Measurements from ENCODE around the gene SKI. TPM values are rescaled to one million over a fixed set of nuclear protein-coding genes. Genes with fewer than 3 reads are reported as not detected.

Gene SKI
- total and polyA plus RNA-seq, 9 of the 15 experiments (the other 6 are each of a cell fraction or from before 2014, with no cell fraction given): 0.10 to 60.5 (median 4.6) TPM

DNA sequence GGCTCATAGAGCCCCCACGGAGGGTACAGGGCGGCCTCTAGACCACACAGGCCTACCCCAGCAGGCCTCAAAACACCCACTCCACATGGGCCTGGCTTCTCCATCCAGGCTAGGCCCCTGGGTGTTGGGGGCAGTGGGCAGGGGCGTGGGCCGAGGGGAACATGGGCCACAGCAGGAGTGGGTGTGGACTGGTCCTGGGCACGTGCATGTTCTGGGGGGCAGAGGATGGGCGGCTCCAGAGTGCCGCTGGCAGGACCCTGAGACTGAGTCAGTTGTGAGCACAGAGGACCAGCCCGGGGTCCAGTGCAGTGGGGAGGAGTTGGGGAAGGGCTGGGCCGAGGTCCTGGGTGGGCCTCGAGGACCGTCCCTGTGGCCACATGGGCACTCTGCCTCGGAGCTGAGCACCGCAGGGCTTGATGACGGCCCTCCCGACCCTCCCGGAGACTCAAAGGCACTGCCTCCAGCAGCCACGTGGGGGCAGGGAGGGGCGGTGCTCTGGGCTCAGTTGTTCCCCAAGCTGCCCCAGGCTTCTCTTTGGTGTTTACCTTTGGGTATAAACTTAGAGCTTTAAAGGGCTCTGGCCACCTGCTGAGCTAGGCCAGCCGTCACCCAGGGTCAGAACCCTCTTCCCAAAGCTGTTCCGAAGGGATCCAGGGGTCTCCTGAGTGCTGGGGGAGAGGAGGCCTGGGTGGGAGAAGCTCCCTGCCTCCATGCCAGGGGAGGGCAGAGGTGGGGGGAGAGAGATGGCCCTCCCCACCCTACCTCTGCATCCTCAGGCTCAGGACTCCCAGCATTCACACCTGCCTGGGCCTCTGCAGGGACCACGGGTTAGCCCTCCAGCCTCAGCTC, 83.3 kb downstream of the SKI start:
- WGBS (ENCODE audit: insufficient coverage, low coverage, missing lambda C conversion rate): 40% methylated on average over 17 of the region's 21 CpGs
- H2AFZ ChIP-seq (ENCODE audit: low read depth, low read length): no peak overlapping the region
- H3K4me1 ChIP-seq (replicated peaks in 1 of 2; ENCODE audit: control insufficient read depth in 2 of 2, insufficient read depth in 2 of 2, low read length in 2 of 2): peaks cover 10 to 70% of the 10 kb centered on the region in 2 experiments; a peak in 4 of 5 replicates
- TF ChIP-seq MEIS2 (IDR thresholded peaks at IDR 0.05; ENCODE audit: partially characterized antibody) (no peak), SMAD2 (IDR thresholded peaks at IDR 0.05; ENCODE audit: low read depth, low read length) (no peak), ZFP36 (IDR thresholded peaks at IDR 0.05; ENCODE audit: low read depth, low read length, partially characterized antibody) (no peak), ZNF785 (CRISPR knock-in tag; IDR thresholded peaks at IDR 0.05) (no peak), FOXK2 (conservative IDR thresholded peaks at IDR 0.05 in 1 of 2, IDR thresholded peaks at IDR 0.05 in 1 of 2; ENCODE audit: low read depth in 2 of 2) (peak; percentile 47 to 70; a peak in 2 of 4 replicates), MTA2 (IDR thresholded peaks at IDR 0.05; ENCODE audit: low read depth) (no peak), MCM7 (IDR thresholded peaks at IDR 0.05) (no peak), PML (IDR thresholded peaks at IDR 0.05; ENCODE audit: low read length) (no peak), KLF13 (tag; IDR thresholded peaks at IDR 0.05; ENCODE audit: borderline replicate concordance, low read depth) (no peak), ZBTB1 (CRISPR knock-in tag; IDR thresholded peaks at IDR 0.05; ENCODE audit: borderline replicate concordance, low read depth) (no peak), MAFF (IDR thresholded peaks at IDR 0.05; ENCODE audit: low read length) (no peak), RBM34 (IDR thresholded peaks at IDR 0.05; ENCODE audit: borderline replicate concordance, insufficient read depth, low read length) (no peak)
- TF ChIP-seq, protein P1, sequence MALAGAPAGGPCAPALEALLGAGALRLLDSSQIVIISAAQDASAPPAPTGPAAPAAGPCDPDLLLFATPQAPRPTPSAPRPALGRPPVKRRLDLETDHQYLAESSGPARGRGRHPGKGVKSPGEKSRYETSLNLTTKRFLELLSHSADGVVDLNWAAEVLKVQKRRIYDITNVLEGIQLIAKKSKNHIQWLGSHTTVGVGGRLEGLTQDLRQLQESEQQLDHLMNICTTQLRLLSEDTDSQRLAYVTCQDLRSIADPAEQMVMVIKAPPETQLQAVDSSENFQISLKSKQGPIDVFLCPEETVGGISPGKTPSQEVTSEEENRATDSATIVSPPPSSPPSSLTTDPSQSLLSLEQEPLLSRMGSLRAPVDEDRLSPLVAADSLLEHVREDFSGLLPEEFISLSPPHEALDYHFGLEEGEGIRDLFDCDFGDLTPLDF (CRISPR knock-in tag; IDR thresholded peaks at IDR 0.05): no peak
- TF ChIP-seq, protein P2, sequence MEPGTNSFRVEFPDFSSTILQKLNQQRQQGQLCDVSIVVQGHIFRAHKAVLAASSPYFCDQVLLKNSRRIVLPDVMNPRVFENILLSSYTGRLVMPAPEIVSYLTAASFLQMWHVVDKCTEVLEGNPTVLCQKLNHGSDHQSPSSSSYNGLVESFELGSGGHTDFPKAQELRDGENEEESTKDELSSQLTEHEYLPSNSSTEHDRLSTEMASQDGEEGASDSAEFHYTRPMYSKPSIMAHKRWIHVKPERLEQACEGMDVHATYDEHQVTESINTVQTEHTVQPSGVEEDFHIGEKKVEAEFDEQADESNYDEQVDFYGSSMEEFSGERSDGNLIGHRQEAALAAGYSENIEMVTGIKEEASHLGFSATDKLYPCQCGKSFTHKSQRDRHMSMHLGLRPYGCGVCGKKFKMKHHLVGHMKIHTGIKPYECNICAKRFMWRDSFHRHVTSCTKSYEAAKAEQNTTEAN (CRISPR knock-in tag; IDR thresholded peaks at IDR 0.05): 0 out of 2 replicates have a peak, but pooled peaks have one; percentile 46
- TF ChIP-seq, protein P3, sequence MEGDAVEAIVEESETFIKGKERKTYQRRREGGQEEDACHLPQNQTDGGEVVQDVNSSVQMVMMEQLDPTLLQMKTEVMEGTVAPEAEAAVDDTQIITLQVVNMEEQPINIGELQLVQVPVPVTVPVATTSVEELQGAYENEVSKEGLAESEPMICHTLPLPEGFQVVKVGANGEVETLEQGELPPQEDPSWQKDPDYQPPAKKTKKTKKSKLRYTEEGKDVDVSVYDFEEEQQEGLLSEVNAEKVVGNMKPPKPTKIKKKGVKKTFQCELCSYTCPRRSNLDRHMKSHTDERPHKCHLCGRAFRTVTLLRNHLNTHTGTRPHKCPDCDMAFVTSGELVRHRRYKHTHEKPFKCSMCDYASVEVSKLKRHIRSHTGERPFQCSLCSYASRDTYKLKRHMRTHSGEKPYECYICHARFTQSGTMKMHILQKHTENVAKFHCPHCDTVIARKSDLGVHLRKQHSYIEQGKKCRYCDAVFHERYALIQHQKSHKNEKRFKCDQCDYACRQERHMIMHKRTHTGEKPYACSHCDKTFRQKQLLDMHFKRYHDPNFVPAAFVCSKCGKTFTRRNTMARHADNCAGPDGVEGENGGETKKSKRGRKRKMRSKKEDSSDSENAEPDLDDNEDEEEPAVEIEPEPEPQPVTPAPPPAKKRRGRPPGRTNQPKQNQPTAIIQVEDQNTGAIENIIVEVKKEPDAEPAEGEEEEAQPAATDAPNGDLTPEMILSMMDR (IDR thresholded peaks at IDR 0.05 in 2 of 3, conservative IDR thresholded peaks at IDR 0.05 in 1 of 3; ENCODE audit: insufficient read depth in 2 of 3, low read depth in 1 of 3, low read length in 3 of 3): peak; percentile 59 to 63 (median 60)
- TF ChIP-seq, protein P4, sequence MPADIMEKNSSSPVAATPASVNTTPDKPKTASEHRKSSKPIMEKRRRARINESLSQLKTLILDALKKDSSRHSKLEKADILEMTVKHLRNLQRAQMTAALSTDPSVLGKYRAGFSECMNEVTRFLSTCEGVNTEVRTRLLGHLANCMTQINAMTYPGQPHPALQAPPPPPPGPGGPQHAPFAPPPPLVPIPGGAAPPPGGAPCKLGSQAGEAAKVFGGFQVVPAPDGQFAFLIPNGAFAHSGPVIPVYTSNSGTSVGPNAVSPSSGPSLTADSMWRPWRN (IDR thresholded peaks at IDR 0.05; ENCODE audit: low read depth): no peak

More for the DNA sequence above, 83.3 kb downstream of the SKI start:
- Histone ChIP-seq H3K9me1 (ENCODE audit: control insufficient read depth, insufficient read depth, low read length) (no peaks in the 10 kb centered on the region), H3K4me3 (no peak overlapping the region), H3K36me3 (ENCODE audit: control insufficient read depth, insufficient read depth, low read length) (peaks cover 39% of the 10 kb centered on the region; the same call in 2 of the 3 replicates), H3K9me3 (replicated peaks; ENCODE audit: control insufficient read depth, insufficient read depth, low read depth, low read length) (no peaks in the 10 kb centered on the region), H3K4me2 (ENCODE audit: insufficient read depth, low read length) (no peak overlapping the region), H4K20me1 (replicated peaks; ENCODE audit: control insufficient read depth, insufficient read depth, low read length) (no peaks in the 10 kb centered on the region), H3K9ac (ENCODE audit: insufficient read depth in 1 of 2, low read depth in 2 of 2, low read length in 2 of 2) (peak overlapping the region in 1 of 2 experiments; percentile 76; a peak in 2 of 4 replicates), H3K27me3 (ENCODE audit: control insufficient read depth in 2 of 2, insufficient read depth in 2 of 2, low read length in 2 of 2) (no peaks in the 10 kb centered on the region), H3K79me2 (ENCODE audit: control insufficient read depth, insufficient read depth, low read length) (no peaks in the 10 kb centered on the region), H3K27ac (ENCODE audit: extremely low read depth, low read depth, low read length) (no peak overlapping the region)
- FAIRE-seq (peak; percentile 83), ATAC-seq (peak; percentile 82), DNase-seq (ENCODE audit: extremely low read depth in 1 of 4, low spot score in 3 of 4) (peak; percentile 74 to 79 (median 76))
- intact Hi-C loops (cut with micrococcal nuclease) (loop anchor here (10.0 kb wide), 1 partner anchor 63 kb away; no protein-coding TSS in a partner anchor), in situ Hi-C loops (cut with MboI) (no loop called here)
- BruUV-seq (replicated peaks): no TSS peak
- ChIA-PET CTCF (ENCODE audit: low intra/inter-chr PET ratio) (no interaction called here), POLR2A (interaction anchor here (0.6 to 0.9 kb wide), 5 partner anchors 13 to 964 kb away, joined by 3 read pairs; no protein-coding TSS in a partner anchor)

Measured in K562 (cell line).